ENCODE data around the gene PXDN. TPM values are rescaled to one million over a fixed set of nuclear protein-coding genes. Genes with fewer than 3 reads are reported as not detected.

The PXDN gene
- total and polyA plus RNA-seq, 9 donors, result 95.4 to 273 (median 193) TPM

GRCh38 chr2:1742301-1742680 is 2.0 kb downstream of the PXDN start:
- DNase-seq, result peak; percentile 65
- Histone ChIP-seq H3K36me3 (ENCODE audit: control insufficient read depth, insufficient read depth, low read length) (peaks cover 6% of the 10 kb centered on the region), H3K9me3 (replicated peaks; ENCODE audit: control insufficient read depth, low read depth, low read length) (no peaks in the 10 kb centered on the region), H3K4me1 (ENCODE audit: control insufficient read depth, insufficient read depth, low read length) (peaks cover 52% of the 10 kb centered on the region), H3K4me3 (ENCODE audit: low read length) (peak overlapping the region; percentile 71), H3K27ac (ENCODE audit: low read length) (peak overlapping the region; percentile 96), H3K27me3 (ENCODE audit: control insufficient read depth, insufficient read depth, low read length) (no peaks in the 10 kb centered on the region)
- 3% methylated on average over 7 of the region's 13 CpGs for WGBS (ENCODE audit: insufficient coverage)

GRCh38 chr2:1741851-1742250 is 2.5 kb downstream of the PXDN start:
- Histone ChIP-seq H3K27me3 (ENCODE audit: control insufficient read depth, insufficient read depth, low read length) (no peaks in the 10 kb centered on the region), H3K4me1 (ENCODE audit: control insufficient read depth, insufficient read depth, low read length) (peaks cover 52% of the 10 kb centered on the region), H3K27ac (ENCODE audit: low read length) (peak overlapping the region; percentile 96), H3K4me3 (ENCODE audit: low read length) (peak overlapping the region; percentile 71), H3K36me3 (ENCODE audit: control insufficient read depth, insufficient read depth, low read length) (peaks cover 6% of the 10 kb centered on the region), H3K9me3 (replicated peaks; ENCODE audit: control insufficient read depth, low read depth, low read length) (no peaks in the 10 kb centered on the region)
- WGBS (ENCODE audit: insufficient coverage), result 74% methylated on average over 9 of the region's 14 CpGs
- DNase-seq, result no peak

GRCh38 chr2:1740716-1741589 is 3.4 kb downstream of the PXDN start:
- no peaks in the 10 kb centered on the region for H3K27me3 ChIP-seq (ENCODE audit: control insufficient read depth, insufficient read depth, low read length)
- peak overlapping the region; percentile 62 for H3K27ac ChIP-seq (ENCODE audit: low read length)
- no peaks in the 10 kb centered on the region for H3K9me3 ChIP-seq (replicated peaks; ENCODE audit: control insufficient read depth, low read depth, low read length)
- WGBS (ENCODE audit: insufficient coverage), result 62% methylated on average over 11 of the region's 24 CpGs
- peak; percentile 51 for DNase-seq
- H3K4me3 ChIP-seq (ENCODE audit: low read length), result no peak overlapping the region
- H3K4me1 ChIP-seq (ENCODE audit: control insufficient read depth, insufficient read depth, low read length), result peaks cover 52% of the 10 kb centered on the region
- H3K36me3 ChIP-seq (ENCODE audit: control insufficient read depth, insufficient read depth, low read length), result peaks cover 7% of the 10 kb centered on the region

- Histone ChIP-seq H3K36me3 (ENCODE audit: control insufficient read depth, insufficient read depth, low read length) (peaks cover 4% of the 10 kb centered on the region), H3K27ac (ENCODE audit: low read length) (peak overlapping the region; percentile 62), H3K9me3 (replicated peaks; ENCODE audit: control insufficient read depth, low read depth, low read length) (peaks cover 7% of the 10 kb centered on the region), H3K4me3 (ENCODE audit: low read length) (no peak overlapping the region), H3K4me1 (ENCODE audit: control insufficient read depth, insufficient read depth, low read length) (peaks cover 45% of the 10 kb centered on the region), H3K27me3 (ENCODE audit: control insufficient read depth, insufficient read depth, low read length) (no peaks in the 10 kb centered on the region)
- 64% methylated on average over 10 of the region's 22 CpGs for WGBS (ENCODE audit: insufficient coverage)
- DNase-seq, result no peak
Observed at GRCh38 chr2:1739961-1740715, 4.2 kb downstream of the PXDN start.

GRCh38 chr2:1739322-1739957 is 4.9 kb downstream of the PXDN start:
- Histone ChIP-seq H3K9me3 (replicated peaks; ENCODE audit: control insufficient read depth, low read depth, low read length) (peaks cover 7% of the 10 kb centered on the region), H3K4me3 (ENCODE audit: low read length) (no peak overlapping the region), H3K27ac (ENCODE audit: low read length) (peak overlapping the region; percentile 62), H3K27me3 (ENCODE audit: control insufficient read depth, insufficient read depth, low read length) (no peaks in the 10 kb centered on the region), H3K36me3 (ENCODE audit: control insufficient read depth, insufficient read depth, low read length) (peaks cover 4% of the 10 kb centered on the region), H3K4me1 (ENCODE audit: control insufficient read depth, insufficient read depth, low read length) (peaks cover 41% of the 10 kb centered on the region)
- no CpG with 5 or more reads among the region's 9 CpGs for WGBS (ENCODE audit: insufficient coverage)
- DNase-seq, result no peak

GRCh38 chr2:1738646-1739302 is 5.5 kb downstream of the PXDN start:
- H3K4me3 ChIP-seq (ENCODE audit: low read length), result no peak overlapping the region
- no peaks in the 10 kb centered on the region for H3K27me3 ChIP-seq (ENCODE audit: control insufficient read depth, insufficient read depth, low read length)
- peak overlapping the region; percentile 49 for H3K27ac ChIP-seq (ENCODE audit: low read length)
- DNase-seq, result no peak
- H3K4me1 ChIP-seq (ENCODE audit: control insufficient read depth, insufficient read depth, low read length), result peaks cover 41% of the 10 kb centered on the region
- peaks cover 4% of the 10 kb centered on the region for H3K36me3 ChIP-seq (ENCODE audit: control insufficient read depth, insufficient read depth, low read length)
- peaks cover 7% of the 10 kb centered on the region for H3K9me3 ChIP-seq (replicated peaks; ENCODE audit: control insufficient read depth, low read depth, low read length)
- 80% methylated on average over 14 of the region's 19 CpGs for WGBS (ENCODE audit: insufficient coverage)

GRCh38 chr2:1738163-1738562 is 6.2 kb downstream of the PXDN start:
- Histone ChIP-seq H3K27me3 (ENCODE audit: control insufficient read depth, insufficient read depth, low read length) (no peaks in the 10 kb centered on the region), H3K36me3 (ENCODE audit: control insufficient read depth, insufficient read depth, low read length) (peaks cover 4% of the 10 kb centered on the region), H3K4me1 (ENCODE audit: control insufficient read depth, insufficient read depth, low read length) (peaks cover 41% of the 10 kb centered on the region), H3K27ac (ENCODE audit: low read length) (no peak overlapping the region), H3K9me3 (replicated peaks; ENCODE audit: control insufficient read depth, low read depth, low read length) (peaks cover 7% of the 10 kb centered on the region), H3K4me3 (ENCODE audit: low read length) (no peak overlapping the region)
- no peak for DNase-seq
- WGBS (ENCODE audit: insufficient coverage), result 58% methylated on average over 5 of the region's 7 CpGs

- no peak for DNase-seq
- 70% methylated on average over 12 of the region's 17 CpGs for WGBS (ENCODE audit: insufficient coverage)
- Histone ChIP-seq H3K4me3 (ENCODE audit: low read length) (no peak overlapping the region), H3K4me1 (ENCODE audit: control insufficient read depth, insufficient read depth, low read length) (peaks cover 36% of the 10 kb centered on the region), H3K27me3 (ENCODE audit: control insufficient read depth, insufficient read depth, low read length) (no peaks in the 10 kb centered on the region), H3K9me3 (replicated peaks; ENCODE audit: control insufficient read depth, low read depth, low read length) (peaks cover 7% of the 10 kb centered on the region), H3K36me3 (ENCODE audit: control insufficient read depth, insufficient read depth, low read length) (peaks cover 4% of the 10 kb centered on the region), H3K27ac (ENCODE audit: low read length) (no peak overlapping the region)
Observed at GRCh38 chr2:1736997-1737480, 7.3 kb downstream of the PXDN start.

GRCh38 chr2:1736045-1736444 is 8.3 kb downstream of the PXDN start:
- peaks cover 35% of the 10 kb centered on the region for H3K4me1 ChIP-seq (ENCODE audit: control insufficient read depth, insufficient read depth, low read length)
- WGBS (ENCODE audit: insufficient coverage), result no CpG with 5 or more reads among the region's 2 CpGs
- DNase-seq, result no peak

More at GRCh38 chr2:1736045-1736444, 8.3 kb downstream of the PXDN start:
- Histone ChIP-seq H3K4me3 (ENCODE audit: low read length) (no peak overlapping the region), H3K36me3 (ENCODE audit: control insufficient read depth, insufficient read depth, low read length) (peaks cover 4% of the 10 kb centered on the region), H3K27me3 (ENCODE audit: control insufficient read depth, insufficient read depth, low read length) (no peaks in the 10 kb centered on the region), H3K27ac (ENCODE audit: low read length) (no peak overlapping the region), H3K9me3 (replicated peaks; ENCODE audit: control insufficient read depth, low read depth, low read length) (peaks cover 7% of the 10 kb centered on the region)

Measured in muscle of leg (tissue), 11 donors.